Activated CD8-positive, alpha-beta T cell treated with anti-CD3 and anti-CD28 coated beads for 36 hours (primary cell): ENCODE data around the gene SCAI. TPM values are rescaled to one million over a fixed set of nuclear protein-coding genes. Genes with fewer than 3 reads are reported as not detected.
A peak's percentile ranks its signal among the peaks of the same experiment; 100 is the strongest.

Source experiments
- ATAC-seq: fragments of 200-7000 bp; cut with Tn5 transposase; one replicate; pipeline ENCODE4 v1.10.0; 2021; ENCODE audit warnings: mild to moderate bottlenecking, moderate library complexity
- CTCF ChIA-PET: fragments of 350-600 bp; sonication (Branson Sonifier 250); formaldehyde crosslinking; loops from one replicate; lab custom pipeline; 2021; ENCODE audit warnings: antibody characterized with exemption; lab: Charles Lee
- POLR2A ChIA-PET: fragments of 350-600 bp; sonication (Branson Sonifier 250); formaldehyde crosslinking; loops from one replicate; lab custom pipeline; 2021; ENCODE audit warnings: antibody characterized with exemption; lab: Charles Lee
- DNase-seq: peaks from one replicate; pipeline ENCODE4 v3.0.0-alpha.2; 2020
- H3K27ac Mint-ChIP-seq: one replicate; pipeline ENCODE4 v1.8.0; 2021; ENCODE audit warnings: mild to moderate bottlenecking, mixed read lengths
- H3K27me3 Mint-ChIP-seq: one replicate; pipeline ENCODE4 v1.8.0; 2021; ENCODE audit warnings: mixed read lengths
- H3K36me3 Mint-ChIP-seq: one replicate; pipeline ENCODE4 v1.8.0; 2021; ENCODE audit warnings: low read depth, mixed read lengths
- H3K4me1 Mint-ChIP-seq: one replicate; pipeline ENCODE4 v1.8.0; 2021; ENCODE audit warnings: low read depth, mixed read lengths
- H3K4me3 Mint-ChIP-seq: one replicate; pipeline ENCODE4 v1.8.0; 2021; ENCODE audit warnings: mild to moderate bottlenecking, moderate library complexity, mixed read lengths
- H3K9me3 Mint-ChIP-seq: one replicate; pipeline ENCODE4 v1.8.0; 2021; ENCODE audit warnings: mixed read lengths
- CTCF ChIP-seq: fragments of 200-600 bp; IDR thresholded peaks from one replicate; pipeline ENCODE4 v1.8.0; 2022; ENCODE audit warnings: antibody characterized with exemption, mild to moderate bottlenecking
- intact Hi-C: fragments of 100-400 bp; cut with micrococcal nuclease; formaldehyde crosslinking; loops from one replicate; pipeline ENCODE4 v1.10.0; 2022
- total RNA-seq, 2 experiments: library from RNA; stranded (reverse); gene quantifications; one replicate each; pipeline ENCODE4 v1.2.3, GENCODE V29; 2021

SCAI gene
- total RNA-seq, 2 experiments from 2014 or later: 9.6 to 10.8 TPM

GRCh38 chr9:124899845-124900244 lies 243.5 kb downstream of the SCAI start:
- Mint-ChIP-seq H3K36me3 (peaks cover 49% of the 10 kb centered on the region), H3K4me3 (no peak overlapping the region), H3K9me3 (no peaks in the 10 kb centered on the region), H3K27ac (no peak overlapping the region), H3K27me3 (peaks cover 4% of the 10 kb centered on the region), H3K4me1 (peaks cover 5% of the 10 kb centered on the region)
- DNase-seq (no peak), ATAC-seq (no peak)
- intact Hi-C loops: no loop called here
- no peak for TF ChIP-seq CTCF
- ChIA-PET CTCF (no interaction called here), POLR2A (no interaction called here)

- peaks cover 7% of the 10 kb centered on the region for H3K4me1 Mint-ChIP-seq
- POLR2A ChIA-PET: no interaction called here
- H3K27me3 Mint-ChIP-seq: peaks cover 1% of the 10 kb centered on the region
- no peak for TF ChIP-seq CTCF
- H3K4me3 Mint-ChIP-seq: no peak overlapping the region
- no peaks in the 10 kb centered on the region for H3K9me3 Mint-ChIP-seq
- ATAC-seq: no peak
- intact Hi-C loops: no loop called here
- H3K36me3 Mint-ChIP-seq: peaks cover 59% of the 10 kb centered on the region
- no peak for DNase-seq
- CTCF ChIA-PET: no interaction called here
- no peak overlapping the region for H3K27ac Mint-ChIP-seq
These were observed 245.5 kb downstream of the SCAI start for GRCh38 chr9:124897570-124898460.

- ATAC-seq (peak; percentile 84), DNase-seq (peak; percentile 58)
- H3K9me3 Mint-ChIP-seq: no peaks in the 10 kb centered on the region
- ChIA-PET POLR2A (interaction anchor here (0.7 to 2.4 kb wide), 3 partner anchors 13 to 448 kb away, joined by 3 to 6 read pairs (median 5); no protein-coding TSS in a partner anchor), CTCF (interaction anchor here (0.9 to 2.6 kb wide), 9 partner anchors 17 to 120 kb away, joined by 3 to 18 read pairs (median 6); partner anchors contain the start of genes ARPC5L, OLFML2A and WDR38)
- no peak overlapping the region for H3K27ac Mint-ChIP-seq
- peaks cover 71% of the 10 kb centered on the region for H3K36me3 Mint-ChIP-seq
- H3K4me3 Mint-ChIP-seq: no peak overlapping the region
- peaks cover 2% of the 10 kb centered on the region for H3K27me3 Mint-ChIP-seq
- H3K4me1 Mint-ChIP-seq: peaks cover 7% of the 10 kb centered on the region
- TF ChIP-seq CTCF: peak; percentile 28
- intact Hi-C loops: no loop called here
These were observed 248.6 kb downstream of the SCAI start for GRCh38 chr9:124894741-124895170.

GRCh38 chr9:124894035-124894740 lies 249.1 kb downstream of the SCAI start:
- DNase-seq (no peak), ATAC-seq (no peak)
- no peak overlapping the region for H3K4me3 Mint-ChIP-seq
- POLR2A ChIA-PET: interaction anchor here (0.7 to 2.4 kb wide), 3 partner anchors 14 to 448 kb away, joined by 3 to 6 read pairs (median 5); no protein-coding TSS in a partner anchor
- peaks cover 7% of the 10 kb centered on the region for H3K4me1 Mint-ChIP-seq
- no peaks in the 10 kb centered on the region for H3K9me3 Mint-ChIP-seq
- peaks cover 2% of the 10 kb centered on the region for H3K27me3 Mint-ChIP-seq
- no peak for TF ChIP-seq CTCF
- intact Hi-C loops: no loop called here
- CTCF ChIA-PET: interaction anchor here (0.9 to 2.6 kb wide), 11 partner anchors 11 to 128 kb away, joined by 3 to 18 read pairs (median 5); partner anchors contain the start of genes ARPC5L, OLFML2A and WDR38
- H3K27ac Mint-ChIP-seq: no peak overlapping the region
- H3K36me3 Mint-ChIP-seq: peaks cover 71% of the 10 kb centered on the region

Other genes with a start within 250 kb of the SCAI start
- gene GOLGA1, start 202.4 kb downstream of the SCAI start, total RNA-seq: 10 to 100 TPM; 20.9 to 21.6 TPM
- gene PPP6C, start 46.3 kb upstream of the SCAI start, total RNA-seq: 10 to 100 TPM; 43.1 to 44.8 TPM
- gene RABEPK, start 57.0 kb upstream of the SCAI start, total RNA-seq: 10 to 100 TPM; 30.0 to 30.4 TPM
- 100 to 1,000 TPM; 161 to 163 TPM for gene HSPA5, start 97.8 kb upstream of the SCAI start, total RNA-seq
- gene GAPVD1, start 118.3 kb upstream of the SCAI start, total RNA-seq: 10 to 100 TPM; 49.7 to 49.8 TPM